ENCODE measurements around the gene PBLD. TPM values are rescaled to one million over a fixed set of nuclear protein-coding genes. Genes with fewer than 3 reads are reported as not detected.
"Not testable (repeated sequence)": the region's sequence is repeated elsewhere in the genome, so short reads cannot be mapped to it uniquely, and the experiment has no call there.

The PBLD gene
- total and polyA plus RNA-seq, 5 donors from 2014 or later = 0.85 to 1.5 (median 1.2) TPM

DNA sequence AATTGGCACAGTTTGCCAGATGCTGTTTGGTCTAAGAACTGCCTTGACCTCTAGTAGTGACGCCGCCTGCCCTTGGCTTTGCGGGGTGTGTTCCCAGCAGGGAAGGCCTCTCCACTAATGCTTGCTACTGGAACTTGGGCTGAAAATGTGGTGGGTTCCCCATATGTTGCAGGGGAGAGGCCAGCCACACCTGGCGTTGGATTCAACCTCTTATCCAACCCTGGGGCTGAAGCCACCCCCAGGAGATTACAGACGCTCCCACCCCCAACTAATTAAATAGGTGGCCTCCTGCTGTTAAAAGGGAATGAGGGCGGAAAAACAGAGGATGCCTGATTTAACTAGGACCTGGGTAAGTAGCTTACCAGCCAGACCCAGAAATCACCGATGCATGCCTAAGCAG, 81.6 kb downstream of the PBLD start:
- ATAC-seq (ENCODE audit: low read depth in 2 of 2) = no peak

DNA sequence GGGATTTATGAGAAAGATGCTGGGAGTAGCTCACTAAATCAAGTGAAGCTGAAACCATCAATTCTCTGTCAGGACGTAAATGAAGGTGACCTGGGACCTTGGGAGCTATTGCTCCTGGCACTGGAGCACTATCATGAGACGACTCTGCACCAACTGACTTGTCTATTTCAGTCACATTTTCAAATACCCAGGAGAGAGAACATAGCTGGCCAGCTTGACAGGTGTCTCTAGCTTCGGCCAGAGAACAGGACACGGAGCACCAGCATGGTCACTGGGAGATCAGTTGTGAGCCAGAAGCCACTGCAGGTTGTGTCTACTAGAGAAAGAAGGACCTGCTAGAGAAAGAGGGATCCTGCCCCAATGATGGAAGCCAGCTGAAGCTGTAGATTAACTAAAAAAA, 83.4 kb downstream of the PBLD start:
- Mint-ChIP-seq H3K27me3 (peaks cover 14% of the 10 kb centered on the region), H3K9me3 (no peaks in the 10 kb centered on the region), H3K4me3 (no peak overlapping the region), H3K36me3 (no peaks in the 10 kb centered on the region), H3K27ac (no peak overlapping the region), H3K4me1 (peaks cover 0 to 4% (median 0%) of the 10 kb centered on the region in 4 donors)
- no peaks in the 10 kb centered on the region for H3K4me1 ChIP-seq (ENCODE audit: control insufficient read depth, insufficient read depth, low read length, poor library complexity, severe bottlenecking)
- H3K27me3 ChIP-seq (ENCODE audit: control insufficient read depth, insufficient read depth, low read length) = peaks cover 2% of the 10 kb centered on the region
- no peak overlapping the region for H3K27ac ChIP-seq (ENCODE audit: insufficient read depth, low read length, poor library complexity, severe bottlenecking)
- DNase-seq = no peak
- H3K9me3 ChIP-seq (ENCODE audit: control insufficient read depth in 2 of 2, low read length in 2 of 2) = no peaks in the 10 kb centered on the region
- ATAC-seq (ENCODE audit: low read depth in 2 of 2) = no peak
- no peaks in the 10 kb centered on the region for H3K36me3 ChIP-seq (ENCODE audit: control insufficient read depth, insufficient read depth, low read length)
- no peak overlapping the region for H3K4me3 ChIP-seq (ENCODE audit: low read depth, low read length)

More for the DNA sequence above, 81.6 kb downstream of the PBLD start:
- H3K9me3 Mint-ChIP-seq = no peaks in the 10 kb centered on the region
- peaks cover 0 to 4% (median 0%) of the 10 kb centered on the region in 4 donors for H3K4me1 Mint-ChIP-seq
- Histone ChIP-seq H3K27me3 (ENCODE audit: control insufficient read depth, insufficient read depth, low read length) (peaks cover 6% of the 10 kb centered on the region), H3K36me3 (ENCODE audit: control insufficient read depth, insufficient read depth, low read length) (no peaks in the 10 kb centered on the region), H3K27ac (ENCODE audit: insufficient read depth, low read length, poor library complexity, severe bottlenecking) (no peak overlapping the region), H3K9me3 (ENCODE audit: control insufficient read depth in 2 of 2, low read length in 2 of 2) (no peaks in the 10 kb centered on the region), H3K4me1 (ENCODE audit: control insufficient read depth, insufficient read depth, low read length, poor library complexity, severe bottlenecking) (no peaks in the 10 kb centered on the region), H3K4me3 (ENCODE audit: low read depth, low read length) (no peak overlapping the region)
- no peak overlapping the region for H3K4me3 Mint-ChIP-seq
- DNase-seq = no peak
- no peaks in the 10 kb centered on the region for H3K36me3 Mint-ChIP-seq
- no peak overlapping the region for H3K27ac Mint-ChIP-seq
- peaks cover 10% of the 10 kb centered on the region for H3K27me3 Mint-ChIP-seq

DNA sequence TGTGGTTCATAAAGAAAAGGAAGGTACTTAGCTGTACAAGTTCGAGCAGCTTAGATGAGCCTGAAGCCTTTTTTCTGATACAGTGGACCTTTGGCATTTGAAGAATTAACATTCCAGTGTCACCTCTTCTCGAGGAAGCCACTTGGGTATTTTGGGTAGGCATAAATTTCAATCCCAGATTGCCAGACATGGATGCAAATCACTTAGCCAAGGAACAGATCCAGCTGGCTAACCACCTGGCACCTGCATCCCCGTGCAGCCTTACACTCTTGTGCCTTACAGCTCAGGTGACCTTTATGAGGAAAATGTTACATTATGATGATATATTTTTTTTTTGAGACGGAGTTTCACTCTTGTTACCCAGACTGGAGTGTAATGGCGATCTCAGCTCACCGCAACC, 84.8 kb downstream of the PBLD start:
- Histone ChIP-seq H3K9me3 (ENCODE audit: control insufficient read depth in 2 of 2, low read length in 2 of 2) (no peaks in the 10 kb centered on the region), H3K4me3 (ENCODE audit: low read depth, low read length) (no peak overlapping the region), H3K27ac (ENCODE audit: insufficient read depth, low read length, poor library complexity, severe bottlenecking) (no peak overlapping the region), H3K4me1 (ENCODE audit: control insufficient read depth, insufficient read depth, low read length, poor library complexity, severe bottlenecking) (no peaks in the 10 kb centered on the region), H3K36me3 (ENCODE audit: control insufficient read depth, insufficient read depth, low read length) (no peaks in the 10 kb centered on the region), H3K27me3 (ENCODE audit: control insufficient read depth, insufficient read depth, low read length) (peaks cover 2% of the 10 kb centered on the region)
- Mint-ChIP-seq H3K9me3 (no peaks in the 10 kb centered on the region), H3K27ac (no peak overlapping the region), H3K4me1 (peaks cover 0 to 4% (median 0%) of the 10 kb centered on the region in 4 donors), H3K36me3 (no peaks in the 10 kb centered on the region), H3K4me3 (no peak overlapping the region), H3K27me3 (peaks cover 8% of the 10 kb centered on the region)
- no peak for DNase-seq
- ATAC-seq (ENCODE audit: low read depth in 2 of 2) = no peak

DNA sequence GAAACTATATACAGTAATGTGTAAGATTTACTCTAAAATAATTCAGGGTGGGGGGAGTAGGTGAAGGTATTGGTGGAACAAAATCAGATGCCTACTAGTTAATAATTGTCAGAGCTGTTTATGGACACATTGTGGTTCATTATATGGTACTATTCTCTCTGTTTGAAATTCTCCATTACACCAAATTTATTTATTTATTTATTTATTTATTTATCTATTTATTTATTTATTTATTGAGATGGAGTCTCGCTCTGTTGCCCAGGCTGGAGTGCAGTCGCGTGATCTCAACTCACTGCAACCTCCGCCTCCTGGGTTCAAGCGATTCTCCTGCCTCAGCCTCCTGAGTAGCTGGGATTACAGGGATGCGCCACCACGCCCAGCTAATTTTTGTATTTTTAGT, 86.3 kb downstream of the PBLD start:
- H3K27me3 ChIP-seq (ENCODE audit: control insufficient read depth, insufficient read depth, low read length); H3K27me3 Mint-ChIP-seq; H3K9me3 Mint-ChIP-seq; H3K27ac Mint-ChIP-seq; DNase-seq; H3K4me3 Mint-ChIP-seq; H3K4me1 Mint-ChIP-seq; H3K9me3 ChIP-seq (ENCODE audit: control insufficient read depth in 2 of 2, low read length in 2 of 2); H3K36me3 ChIP-seq (ENCODE audit: control insufficient read depth, insufficient read depth, low read length); H3K4me1 ChIP-seq (ENCODE audit: control insufficient read depth, insufficient read depth, low read length, poor library complexity, severe bottlenecking); H3K36me3 Mint-ChIP-seq; ATAC-seq (ENCODE audit: low read depth in 2 of 2); H3K4me3 ChIP-seq (ENCODE audit: low read depth, low read length); H3K27ac ChIP-seq (ENCODE audit: insufficient read depth, low read length, poor library complexity, severe bottlenecking): not testable (repeated sequence)

DNA sequence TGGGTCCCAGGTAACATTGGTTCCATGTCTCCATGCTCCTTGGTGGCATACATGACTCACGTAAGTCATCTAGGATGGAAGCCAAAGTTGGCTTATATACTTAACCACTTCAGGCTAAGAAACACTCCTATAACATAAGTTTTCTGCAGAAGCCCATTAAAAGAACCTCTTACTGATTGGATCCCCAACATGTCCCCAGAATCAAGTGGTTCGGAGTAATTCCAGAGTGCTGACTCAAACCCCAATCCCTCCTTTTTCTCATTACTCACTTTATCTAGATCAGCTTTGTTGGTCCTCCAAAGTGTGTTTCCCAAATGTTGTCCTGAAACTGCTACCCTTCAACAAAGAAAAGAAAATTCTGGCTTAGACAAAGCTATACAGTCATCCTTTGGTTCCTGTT, 90.7 kb downstream of the PBLD start:
- H3K9me3 Mint-ChIP-seq = peaks cover 0 to 2% (median 0%) of the 10 kb centered on the region in 7 donors
- H3K27ac ChIP-seq (ENCODE audit: insufficient read depth, low read length, poor library complexity, severe bottlenecking) = no peak overlapping the region
- no peak overlapping the region for H3K27ac Mint-ChIP-seq
- no peaks in the 10 kb centered on the region for H3K4me1 Mint-ChIP-seq
- no peak overlapping the region for H3K4me3 ChIP-seq (ENCODE audit: low read depth, low read length)
- no peaks in the 10 kb centered on the region for H3K27me3 ChIP-seq (ENCODE audit: control insufficient read depth, insufficient read depth, low read length)
- no peaks in the 10 kb centered on the region for H3K9me3 ChIP-seq (ENCODE audit: control insufficient read depth in 2 of 2, low read length in 2 of 2)
- DNase-seq (no peak), ATAC-seq (ENCODE audit: low read depth in 2 of 2) (no peak)
- peaks cover 11% of the 10 kb centered on the region for H3K27me3 Mint-ChIP-seq
- no peaks in the 10 kb centered on the region for H3K36me3 ChIP-seq (ENCODE audit: control insufficient read depth, insufficient read depth, low read length)
- H3K4me3 Mint-ChIP-seq = no peak overlapping the region
- no peaks in the 10 kb centered on the region for H3K4me1 ChIP-seq (ENCODE audit: control insufficient read depth, insufficient read depth, low read length, poor library complexity, severe bottlenecking)
- no peaks in the 10 kb centered on the region for H3K36me3 Mint-ChIP-seq

DNA sequence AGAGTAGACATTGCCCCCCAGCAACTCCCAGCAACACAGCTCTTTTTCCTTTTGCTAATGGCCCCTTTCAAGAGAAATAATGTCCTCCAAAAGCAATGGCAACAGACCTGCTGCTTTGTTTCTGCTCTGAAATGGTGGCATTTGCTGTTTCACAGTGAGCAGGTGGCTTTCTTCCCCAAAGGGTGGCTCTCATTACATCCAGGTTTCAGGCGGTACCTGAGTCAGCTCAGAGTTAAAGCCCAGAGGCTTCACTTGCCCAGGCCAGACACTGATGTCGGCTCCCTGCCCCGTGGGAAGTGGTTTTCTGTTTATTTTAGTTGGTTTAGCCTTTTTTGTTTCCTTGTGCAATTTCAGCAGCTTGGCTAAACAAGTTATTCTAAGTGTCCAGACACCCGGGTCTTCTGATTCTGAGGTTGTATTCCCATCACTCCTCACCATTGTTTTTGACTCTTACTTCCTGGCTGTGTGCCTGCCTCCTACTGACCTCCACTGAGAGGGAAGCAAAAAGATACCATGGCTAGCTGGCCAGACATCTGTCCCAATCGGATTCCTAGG, 93.1 kb downstream of the PBLD start:
- Mint-ChIP-seq H3K4me3 (no peak overlapping the region), H3K27me3 (peaks cover 11% of the 10 kb centered on the region), H3K9me3 (peaks cover 0 to 2% (median 0%) of the 10 kb centered on the region in 7 donors), H3K27ac (no peak overlapping the region), H3K36me3 (no peaks in the 10 kb centered on the region), H3K4me1 (no peaks in the 10 kb centered on the region)
- Histone ChIP-seq H3K27ac (ENCODE audit: insufficient read depth, low read length, poor library complexity, severe bottlenecking) (no peak overlapping the region), H3K9me3 (ENCODE audit: control insufficient read depth in 2 of 2, low read length in 2 of 2) (no peaks in the 10 kb centered on the region), H3K4me1 (ENCODE audit: control insufficient read depth, insufficient read depth, low read length, poor library complexity, severe bottlenecking) (no peaks in the 10 kb centered on the region), H3K4me3 (ENCODE audit: low read depth, low read length) (no peak overlapping the region), H3K36me3 (ENCODE audit: control insufficient read depth, insufficient read depth, low read length) (no peaks in the 10 kb centered on the region), H3K27me3 (ENCODE audit: control insufficient read depth, insufficient read depth, low read length) (no peaks in the 10 kb centered on the region)
- DNase-seq = no peak
- no peak for ATAC-seq (ENCODE audit: low read depth in 2 of 2)

DNA sequence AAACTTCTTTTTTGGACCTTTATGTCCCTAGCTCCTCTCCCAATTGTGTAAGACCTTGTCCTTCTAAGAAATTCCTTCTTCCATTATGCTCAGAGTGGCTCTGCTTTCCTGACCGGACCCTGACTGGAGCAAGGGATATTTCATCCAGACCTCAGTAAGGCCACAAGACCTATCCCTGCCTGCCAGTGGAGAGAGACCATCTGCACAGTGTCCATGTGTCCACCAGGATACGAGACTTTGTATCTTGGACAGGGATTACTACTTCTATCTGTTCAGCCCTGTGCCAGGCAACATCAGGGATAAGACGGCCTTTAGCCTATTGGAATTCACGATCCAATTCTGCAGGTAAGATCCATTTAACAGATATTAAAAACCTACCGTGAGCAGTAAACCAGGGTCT, 93.7 kb downstream of the PBLD start:
- Histone ChIP-seq H3K9me3 (ENCODE audit: control insufficient read depth in 2 of 2, low read length in 2 of 2) (no peaks in the 10 kb centered on the region), H3K4me3 (ENCODE audit: low read depth, low read length) (no peak overlapping the region), H3K36me3 (ENCODE audit: control insufficient read depth, insufficient read depth, low read length) (no peaks in the 10 kb centered on the region), H3K27me3 (ENCODE audit: control insufficient read depth, insufficient read depth, low read length) (no peaks in the 10 kb centered on the region), H3K27ac (ENCODE audit: insufficient read depth, low read length, poor library complexity, severe bottlenecking) (no peak overlapping the region), H3K4me1 (ENCODE audit: control insufficient read depth, insufficient read depth, low read length, poor library complexity, severe bottlenecking) (no peaks in the 10 kb centered on the region)
- H3K9me3 Mint-ChIP-seq = peaks cover 0 to 2% (median 0%) of the 10 kb centered on the region in 7 donors
- H3K36me3 Mint-ChIP-seq = no peaks in the 10 kb centered on the region
- no peaks in the 10 kb centered on the region for H3K4me1 Mint-ChIP-seq
- peaks cover 14% of the 10 kb centered on the region for H3K27me3 Mint-ChIP-seq
- no peak overlapping the region for H3K27ac Mint-ChIP-seq
- ATAC-seq (ENCODE audit: low read depth in 2 of 2) (no peak), DNase-seq (no peak)
- H3K4me3 Mint-ChIP-seq = no peak overlapping the region

DNA sequence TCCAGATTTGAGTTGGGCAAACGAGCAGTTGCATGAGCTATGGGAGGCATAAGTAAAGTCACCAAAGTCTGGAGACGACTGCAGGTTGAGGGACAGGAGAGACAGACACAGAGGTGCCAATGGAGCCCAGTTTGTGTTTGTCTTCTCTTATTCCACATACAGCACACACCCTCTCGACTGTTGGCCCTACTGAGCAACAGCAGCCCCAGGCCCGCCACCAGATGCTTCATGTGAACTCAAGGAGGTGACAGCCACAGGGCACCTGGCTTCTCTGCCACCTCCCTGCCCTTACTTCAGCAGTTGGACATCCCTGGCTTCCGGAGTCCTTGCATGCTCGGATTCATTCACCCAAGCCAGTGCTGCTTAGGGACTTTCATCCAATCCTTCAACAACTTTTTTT, 94.4 kb downstream of the PBLD start:
- DNase-seq (no peak), ATAC-seq (ENCODE audit: low read depth in 2 of 2) (no peak)
- no peak overlapping the region for H3K27ac ChIP-seq (ENCODE audit: insufficient read depth, low read length, poor library complexity, severe bottlenecking)
- Mint-ChIP-seq H3K27me3 (peaks cover 21% of the 10 kb centered on the region), H3K9me3 (peaks cover 0 to 2% (median 0%) of the 10 kb centered on the region in 7 donors), H3K27ac (no peak overlapping the region), H3K4me1 (no peaks in the 10 kb centered on the region), H3K36me3 (no peaks in the 10 kb centered on the region), H3K4me3 (no peak overlapping the region)
- no peaks in the 10 kb centered on the region for H3K4me1 ChIP-seq (ENCODE audit: control insufficient read depth, insufficient read depth, low read length, poor library complexity, severe bottlenecking)
- H3K4me3 ChIP-seq (ENCODE audit: low read depth, low read length) = no peak overlapping the region
- no peaks in the 10 kb centered on the region for H3K9me3 ChIP-seq (ENCODE audit: control insufficient read depth in 2 of 2, low read length in 2 of 2)
- peaks cover 5% of the 10 kb centered on the region for H3K27me3 ChIP-seq (ENCODE audit: control insufficient read depth, insufficient read depth, low read length)
- no peaks in the 10 kb centered on the region for H3K36me3 ChIP-seq (ENCODE audit: control insufficient read depth, insufficient read depth, low read length)

All from CD4-positive, CD25-positive, alpha-beta regulatory T cell (primary cell).